HCT116 (cell line): ENCODE measurements around the gene SH2D1A.

ENCODE experiments used
- CBX3 ChIP-seq: IDR thresholded peaks from 2 replicates; pipeline ENCODE4 v1.6.1; 2012; ENCODE audit warnings: low read depth
- EZH2phosphoT487 ChIP-seq: fragments of 200-600 bp; IDR thresholded peaks from 2 replicates; pipeline ENCODE4 v1.6.1; 2018; ENCODE audit warnings: antibody characterized with exemption, borderline replicate concordance
- JUND ChIP-seq: IDR thresholded peaks from 2 replicates; pipeline ENCODE4 v1.6.1; 2012
- POLR2A ChIP-seq: IDR thresholded peaks from 2 replicates; pipeline ENCODE4 v1.7.0; 2011; ENCODE audit warnings: borderline replicate concordance; ENCODE audit not compliant: insufficient read depth, insufficient read length; ENCODE audit errors: extremely low read depth
- POLR2AphosphoS5 ChIP-seq: IDR thresholded peaks from 2 replicates; pipeline ENCODE4 v1.6.1; 2011; ENCODE audit warnings: mild to moderate bottlenecking, low read depth, low read length, moderate library complexity
- SP1 ChIP-seq: IDR thresholded peaks from 2 replicates; pipeline ENCODE4 v1.6.1; 2012; ENCODE audit warnings: low read depth
- SRF ChIP-seq: IDR thresholded peaks from 2 replicates; pipeline ENCODE4 v1.6.1; 2012; ENCODE audit warnings: low read depth
- ZNF274 ChIP-seq: fragments of 200-500 bp; sonication (Bioruptor generic); IDR thresholded peaks from 2 replicates; pipeline ENCODE4 v1.6.1; 2014; ENCODE audit warnings: mild to moderate bottlenecking, low read depth, low read length, inconsistent platforms
- TF ChIP-seq, protein P1 (sequence below), 3 experiments: fragments of 200-600 bp in 1 of 3; sonication (generic) in 1 of 3; IDR thresholded peaks in 2 of 3; conservative IDR thresholded peaks in 1 of 3; 2 replicates each; pipeline ENCODE4 v1.5.1; 2012 to 2017; ENCODE audit warnings: low read depth in 2 of 3, low read length in 2 of 3, antibody characterized with exemption in 1 of 3, borderline replicate concordance in 1 of 3, control low read depth in 1 of 3, mild to moderate bottlenecking in 1 of 3, mixed read lengths in 1 of 3, mixed run types in 1 of 3, moderate library complexity in 1 of 3; ENCODE audit not compliant: insufficient read depth in 1 of 3
- TF ChIP-seq, protein P2 (sequence below): IDR thresholded peaks from 2 replicates; pipeline ENCODE4 v1.6.1; 2011; ENCODE audit warnings: mild to moderate bottlenecking, low read length, moderate library complexity; ENCODE audit not compliant: insufficient replicate concordance; ENCODE audit errors: extremely low read depth
- TF ChIP-seq, protein P3 (sequence below): IDR thresholded peaks from 2 replicates; pipeline ENCODE4 v1.6.1; 2012
- TF ChIP-seq, protein P4 (sequence below): IDR thresholded peaks from 2 replicates; pipeline ENCODE4 v1.6.1; 2012

DNA sequence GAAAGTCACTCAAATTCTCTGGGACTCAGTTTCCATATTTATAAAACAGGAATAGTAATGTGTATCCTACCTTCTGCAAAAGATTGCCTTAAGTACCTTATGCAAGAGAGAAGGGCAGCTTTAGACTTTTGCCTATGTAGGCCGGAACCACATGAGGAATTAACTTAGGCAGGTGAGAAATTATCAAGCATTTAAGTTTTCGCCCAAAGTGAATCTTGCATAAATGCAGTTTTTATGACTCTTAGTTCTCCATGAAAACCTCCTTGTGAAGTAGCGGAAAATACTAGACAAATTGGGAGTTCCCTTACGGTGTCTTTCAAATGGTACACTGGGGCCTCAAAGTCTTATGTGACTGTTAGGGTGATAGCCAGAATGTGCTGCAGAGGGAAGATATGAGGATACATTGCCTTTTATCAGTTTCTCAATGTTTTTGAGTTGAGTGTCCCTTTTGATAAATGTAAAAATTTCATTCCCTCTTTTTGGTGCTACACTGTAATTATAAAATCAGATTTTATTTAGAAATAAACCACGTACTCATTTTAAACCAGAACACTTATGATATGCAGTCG lies 2.6 kb downstream of the SH2D1A start:
- TF ChIP-seq POLR2A (no peak), JUND (no peak), POLR2AphosphoS5 (no peak), EZH2phosphoT487 (no peak), SRF (no peak), CBX3 (no peak), SP1 (no peak), ZNF274 (no peak)
- TF ChIP-seq, protein P1, sequence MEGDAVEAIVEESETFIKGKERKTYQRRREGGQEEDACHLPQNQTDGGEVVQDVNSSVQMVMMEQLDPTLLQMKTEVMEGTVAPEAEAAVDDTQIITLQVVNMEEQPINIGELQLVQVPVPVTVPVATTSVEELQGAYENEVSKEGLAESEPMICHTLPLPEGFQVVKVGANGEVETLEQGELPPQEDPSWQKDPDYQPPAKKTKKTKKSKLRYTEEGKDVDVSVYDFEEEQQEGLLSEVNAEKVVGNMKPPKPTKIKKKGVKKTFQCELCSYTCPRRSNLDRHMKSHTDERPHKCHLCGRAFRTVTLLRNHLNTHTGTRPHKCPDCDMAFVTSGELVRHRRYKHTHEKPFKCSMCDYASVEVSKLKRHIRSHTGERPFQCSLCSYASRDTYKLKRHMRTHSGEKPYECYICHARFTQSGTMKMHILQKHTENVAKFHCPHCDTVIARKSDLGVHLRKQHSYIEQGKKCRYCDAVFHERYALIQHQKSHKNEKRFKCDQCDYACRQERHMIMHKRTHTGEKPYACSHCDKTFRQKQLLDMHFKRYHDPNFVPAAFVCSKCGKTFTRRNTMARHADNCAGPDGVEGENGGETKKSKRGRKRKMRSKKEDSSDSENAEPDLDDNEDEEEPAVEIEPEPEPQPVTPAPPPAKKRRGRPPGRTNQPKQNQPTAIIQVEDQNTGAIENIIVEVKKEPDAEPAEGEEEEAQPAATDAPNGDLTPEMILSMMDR (IDR thresholded peaks at IDR 0.05 in 2 of 3, conservative IDR thresholded peaks at IDR 0.05 in 1 of 3; ENCODE audit: borderline replicate concordance in 1 of 3, insufficient read depth in 1 of 3, low read depth in 2 of 3, low read length in 2 of 3) = no peak
- TF ChIP-seq, protein P2, sequence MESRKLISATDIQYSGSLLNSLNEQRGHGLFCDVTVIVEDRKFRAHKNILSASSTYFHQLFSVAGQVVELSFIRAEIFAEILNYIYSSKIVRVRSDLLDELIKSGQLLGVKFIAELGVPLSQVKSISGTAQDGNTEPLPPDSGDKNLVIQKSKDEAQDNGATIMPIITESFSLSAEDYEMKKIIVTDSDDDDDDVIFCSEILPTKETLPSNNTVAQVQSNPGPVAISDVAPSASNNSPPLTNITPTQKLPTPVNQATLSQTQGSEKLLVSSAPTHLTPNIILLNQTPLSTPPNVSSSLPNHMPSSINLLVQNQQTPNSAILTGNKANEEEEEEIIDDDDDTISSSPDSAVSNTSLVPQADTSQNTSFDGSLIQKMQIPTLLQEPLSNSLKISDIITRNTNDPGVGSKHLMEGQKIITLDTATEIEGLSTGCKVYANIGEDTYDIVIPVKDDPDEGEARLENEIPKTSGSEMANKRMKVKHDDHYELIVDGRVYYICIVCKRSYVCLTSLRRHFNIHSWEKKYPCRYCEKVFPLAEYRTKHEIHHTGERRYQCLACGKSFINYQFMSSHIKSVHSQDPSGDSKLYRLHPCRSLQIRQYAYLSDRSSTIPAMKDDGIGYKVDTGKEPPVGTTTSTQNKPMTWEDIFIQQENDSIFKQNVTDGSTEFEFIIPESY = no peak
- TF ChIP-seq, protein P3, sequence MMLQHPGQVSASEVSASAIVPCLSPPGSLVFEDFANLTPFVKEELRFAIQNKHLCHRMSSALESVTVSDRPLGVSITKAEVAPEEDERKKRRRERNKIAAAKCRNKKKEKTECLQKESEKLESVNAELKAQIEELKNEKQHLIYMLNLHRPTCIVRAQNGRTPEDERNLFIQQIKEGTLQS = no peak
- TF ChIP-seq, protein P4, sequence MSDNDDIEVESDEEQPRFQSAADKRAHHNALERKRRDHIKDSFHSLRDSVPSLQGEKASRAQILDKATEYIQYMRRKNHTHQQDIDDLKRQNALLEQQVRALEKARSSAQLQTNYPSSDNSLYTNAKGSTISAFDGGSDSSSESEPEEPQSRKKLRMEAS = no peak
